Measurements from ENCODE around the gene PIM3. TPM values are rescaled to one million over a fixed set of nuclear protein-coding genes. Genes with fewer than 3 reads are reported as not detected.

Gene PIM3
- total and polyA plus RNA-seq, 2 of the 8 experiments (the other 6 are each of a cell fraction or from before 2014, with no cell fraction given), result 22.6 to 30.0 TPM

- TF ChIP-seq CHD7 (IDR thresholded peaks at IDR 0.05; ENCODE audit: insufficient replicate concordance, low read length) (no peak), KDM1A (IDR thresholded peaks at IDR 0.05; ENCODE audit: borderline replicate concordance, low read length) (no peak), RXRA (IDR thresholded peaks at IDR 0.05; ENCODE audit: insufficient read depth, low read depth, low read length) (no peak), POLR2AphosphoS5 (IDR thresholded peaks at IDR 0.05; ENCODE audit: low read depth, low read length) (no peak), TAF1 (IDR thresholded peaks at IDR 0.05; ENCODE audit: low read depth, low read length) (0 out of 2 replicates have a peak, but pooled peaks have one; percentile 15), NRF1 (IDR thresholded peaks at IDR 0.05; ENCODE audit: low read depth, low read length) (no peak), EZH2 (IDR thresholded peaks at IDR 0.05; ENCODE audit: low read depth, low read length, severe bottlenecking) (no peak), SAP30 (IDR thresholded peaks at IDR 0.05; ENCODE audit: insufficient read depth, insufficient replicate concordance, low read length) (no peak), KDM5A (IDR thresholded peaks at IDR 0.05; ENCODE audit: low read length) (no peak), RFX5 (IDR thresholded peaks at IDR 0.05; ENCODE audit: borderline replicate concordance, low read depth, low read length) (no peak)
Observed at GRCh38 chr22:49962012-49962750, 1.6 kb downstream of the PIM3 start (continued).

All from H1 (cell line).